ENCODE measurements around the gene GDPD5.

GRCh38 chr11:75532200-75533048, 6.7 kb upstream of the GDPD5 start:
- TF ChIP-seq CTCF (IDR thresholded peaks at IDR 0.05), result peak; percentile 80 to 97 (median 92)
- TF ChIP-seq POLR2A (IDR thresholded peaks at IDR 0.05), result peak in 1 of 2 donors; percentile 12

Measured in adrenal gland (tissue), 5 donors.